ENCODE data around the gene CAMK4. TPM values are rescaled to one million over a fixed set of nuclear protein-coding genes. Genes with fewer than 3 reads are reported as not detected.

CAMK4 gene
- total RNA-seq, 1 donor from 2014 or later = 4.7 TPM

DNA sequence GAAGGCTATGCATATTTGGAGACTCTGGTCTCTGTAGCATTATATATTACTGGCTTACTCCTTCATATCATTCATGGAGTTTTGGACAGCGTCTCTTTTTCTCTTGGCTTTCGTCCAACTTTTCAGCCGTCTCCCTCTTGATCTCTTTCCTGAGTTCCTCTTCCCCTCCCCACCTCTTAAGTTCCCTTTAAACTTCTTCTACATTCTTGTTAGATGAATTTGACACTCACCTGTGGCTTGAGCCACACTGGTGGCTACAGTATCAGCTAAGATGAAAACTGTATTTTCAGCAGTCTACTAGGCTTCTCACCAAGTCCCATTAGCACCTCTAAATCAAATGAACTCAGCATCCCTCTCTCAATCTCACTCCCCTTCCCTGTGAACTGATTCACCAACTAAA, 160.0 kb downstream of the CAMK4 start:
- no peaks in the 10 kb centered on the region for H3K36me3 ChIP-seq (ENCODE audit: control insufficient read depth in 3 of 3, insufficient read depth in 3 of 3, low read length in 3 of 3)

DNA sequence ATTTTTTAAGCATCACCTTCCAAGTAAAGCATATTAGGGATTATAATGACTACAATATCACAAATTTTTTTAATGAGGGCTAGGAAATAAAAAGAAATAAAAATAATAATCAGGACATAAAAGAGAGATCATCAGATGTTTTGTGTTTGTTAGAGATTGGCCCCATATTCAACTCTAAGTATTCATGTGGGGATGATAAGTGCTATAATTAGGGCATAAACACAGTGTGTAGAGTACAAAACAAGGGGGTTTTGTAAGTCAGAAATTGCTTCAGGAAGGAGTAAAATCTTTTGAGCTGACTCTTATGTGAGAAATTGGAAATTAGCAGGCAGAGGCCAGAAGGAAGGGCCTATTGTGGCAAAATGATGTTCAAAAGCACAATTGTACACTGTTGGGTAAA, 160.9 kb downstream of the CAMK4 start:
- H3K4me1 ChIP-seq (ENCODE audit: control insufficient read depth in 3 of 3, insufficient read depth in 3 of 3, low read length in 3 of 3) = no peaks in the 10 kb centered on the region
- no peaks in the 10 kb centered on the region for H3K27me3 ChIP-seq (ENCODE audit: control insufficient read depth in 3 of 3, insufficient read depth in 3 of 3, low read length in 3 of 3)
- no peak overlapping the region for H3K27ac ChIP-seq (ENCODE audit: low read depth, low read length)
- no peak overlapping the region for H3K9ac ChIP-seq (ENCODE audit: low read depth in 1 of 3, low read length in 3 of 3)
- H3K4me3 ChIP-seq (ENCODE audit: low read length in 3 of 3) = no peak overlapping the region
- no peaks in the 10 kb centered on the region for H3K36me3 ChIP-seq (ENCODE audit: control insufficient read depth in 3 of 3, insufficient read depth in 3 of 3, low read length in 3 of 3)
- no peaks in the 10 kb centered on the region for H3K9me3 ChIP-seq (ENCODE audit: control insufficient read depth in 3 of 3, low read length in 3 of 3)

More for the DNA sequence above, 160.0 kb downstream of the CAMK4 start:
- H3K4me3 ChIP-seq (ENCODE audit: low read length in 3 of 3) = no peak overlapping the region
- no peaks in the 10 kb centered on the region for H3K9me3 ChIP-seq (ENCODE audit: control insufficient read depth in 3 of 3, low read length in 3 of 3)
- no peak overlapping the region for H3K9ac ChIP-seq (ENCODE audit: low read depth in 1 of 3, low read length in 3 of 3)
- H3K4me1 ChIP-seq (ENCODE audit: control insufficient read depth in 3 of 3, insufficient read depth in 3 of 3, low read length in 3 of 3) = no peaks in the 10 kb centered on the region
- H3K27me3 ChIP-seq (ENCODE audit: control insufficient read depth in 3 of 3, insufficient read depth in 3 of 3, low read length in 3 of 3) = no peaks in the 10 kb centered on the region
- no peak overlapping the region for H3K27ac ChIP-seq (ENCODE audit: low read depth, low read length)

- no peaks in the 10 kb centered on the region for H3K36me3 ChIP-seq (ENCODE audit: control insufficient read depth in 3 of 3, insufficient read depth in 3 of 3, low read length in 3 of 3)
- H3K9ac ChIP-seq (ENCODE audit: low read depth in 1 of 3, low read length in 3 of 3) = no peak overlapping the region
- no peak overlapping the region for H3K4me3 ChIP-seq (ENCODE audit: low read length in 3 of 3)
- H3K27me3 ChIP-seq (ENCODE audit: control insufficient read depth in 3 of 3, insufficient read depth in 3 of 3, low read length in 3 of 3) = no peaks in the 10 kb centered on the region
- no peak overlapping the region for H3K27ac ChIP-seq (ENCODE audit: low read depth, low read length)
- no peaks in the 10 kb centered on the region for H3K4me1 ChIP-seq (ENCODE audit: control insufficient read depth in 3 of 3, insufficient read depth in 3 of 3, low read length in 3 of 3)
- no peaks in the 10 kb centered on the region for H3K9me3 ChIP-seq (ENCODE audit: control insufficient read depth in 3 of 3, low read length in 3 of 3)
Measured at GRCh38 chr5:111385970-111386831, 162.0 kb downstream of the CAMK4 start.

DNA sequence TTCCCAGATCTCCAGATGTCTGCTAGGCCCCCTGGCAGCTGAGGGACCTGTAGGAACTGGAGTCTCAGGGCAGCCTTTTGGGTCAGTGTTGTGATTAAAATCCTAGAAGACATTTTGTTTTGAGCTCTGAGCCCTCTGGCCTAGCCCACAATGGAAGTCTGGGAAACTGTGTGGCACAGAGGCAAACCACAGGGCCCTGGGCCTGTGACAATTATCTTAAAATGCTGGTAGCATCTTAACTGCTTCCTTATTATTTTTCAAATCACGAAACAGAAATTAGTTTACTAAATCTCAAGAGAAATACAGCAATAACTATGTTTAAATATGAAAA, 162.6 kb downstream of the CAMK4 start:
- Histone ChIP-seq H3K27ac (ENCODE audit: low read depth, low read length) (no peak overlapping the region), H3K4me1 (ENCODE audit: control insufficient read depth in 3 of 3, insufficient read depth in 3 of 3, low read length in 3 of 3) (no peaks in the 10 kb centered on the region), H3K27me3 (ENCODE audit: control insufficient read depth in 3 of 3, insufficient read depth in 3 of 3, low read length in 3 of 3) (no peaks in the 10 kb centered on the region), H3K9me3 (ENCODE audit: control insufficient read depth in 3 of 3, low read length in 3 of 3) (no peaks in the 10 kb centered on the region), H3K4me3 (ENCODE audit: low read length in 3 of 3) (no peak overlapping the region), H3K36me3 (ENCODE audit: control insufficient read depth in 3 of 3, insufficient read depth in 3 of 3, low read length in 3 of 3) (no peaks in the 10 kb centered on the region), H3K9ac (ENCODE audit: low read depth in 1 of 3, low read length in 3 of 3) (no peak overlapping the region)

DNA sequence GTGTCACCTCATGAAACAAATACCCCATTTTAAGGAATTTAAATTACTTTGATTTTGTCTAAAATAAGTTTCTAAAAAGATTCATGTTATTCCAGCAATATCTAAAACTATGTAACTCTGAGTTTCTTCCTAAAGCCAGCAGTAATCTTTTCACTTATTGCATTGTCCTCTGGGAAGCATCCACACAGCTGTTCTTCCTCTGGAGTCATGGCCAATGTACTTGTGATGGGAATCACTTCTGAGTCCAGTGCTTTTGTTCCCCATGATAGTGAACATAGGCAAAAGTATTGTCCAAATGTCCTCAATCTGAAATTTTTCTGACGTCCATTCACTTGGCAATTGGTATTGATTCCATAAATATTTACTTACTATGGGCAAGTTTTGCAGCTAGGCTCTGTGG, 163.2 kb downstream of the CAMK4 start:
- H3K4me1 ChIP-seq (ENCODE audit: control insufficient read depth in 3 of 3, insufficient read depth in 3 of 3, low read length in 3 of 3) = no peaks in the 10 kb centered on the region
- no peak overlapping the region for H3K9ac ChIP-seq (ENCODE audit: low read depth in 1 of 3, low read length in 3 of 3)
- H3K9me3 ChIP-seq (ENCODE audit: control insufficient read depth in 3 of 3, low read length in 3 of 3) = no peaks in the 10 kb centered on the region
- no peaks in the 10 kb centered on the region for H3K27me3 ChIP-seq (ENCODE audit: control insufficient read depth in 3 of 3, insufficient read depth in 3 of 3, low read length in 3 of 3)
- no peaks in the 10 kb centered on the region for H3K36me3 ChIP-seq (ENCODE audit: control insufficient read depth in 3 of 3, insufficient read depth in 3 of 3, low read length in 3 of 3)
- no peak overlapping the region for H3K4me3 ChIP-seq (ENCODE audit: low read length in 3 of 3)
- no peak overlapping the region for H3K27ac ChIP-seq (ENCODE audit: low read depth, low read length)

GRCh38 chr5:111389390-111390082, 165.4 kb downstream of the CAMK4 start:
- no peaks in the 10 kb centered on the region for H3K4me1 ChIP-seq (ENCODE audit: control insufficient read depth in 3 of 3, insufficient read depth in 3 of 3, low read length in 3 of 3)
- H3K9me3 ChIP-seq (ENCODE audit: control insufficient read depth in 3 of 3, low read length in 3 of 3) = no peaks in the 10 kb centered on the region
- no peak overlapping the region for H3K9ac ChIP-seq (ENCODE audit: low read depth in 1 of 3, low read length in 3 of 3)
- H3K4me3 ChIP-seq (ENCODE audit: low read length in 3 of 3) = no peak overlapping the region
- no peaks in the 10 kb centered on the region for H3K27me3 ChIP-seq (ENCODE audit: control insufficient read depth in 3 of 3, insufficient read depth in 3 of 3, low read length in 3 of 3)
- no peak overlapping the region for H3K27ac ChIP-seq (ENCODE audit: low read depth, low read length)
- no peaks in the 10 kb centered on the region for H3K36me3 ChIP-seq (ENCODE audit: control insufficient read depth in 3 of 3, insufficient read depth in 3 of 3, low read length in 3 of 3)

DNA sequence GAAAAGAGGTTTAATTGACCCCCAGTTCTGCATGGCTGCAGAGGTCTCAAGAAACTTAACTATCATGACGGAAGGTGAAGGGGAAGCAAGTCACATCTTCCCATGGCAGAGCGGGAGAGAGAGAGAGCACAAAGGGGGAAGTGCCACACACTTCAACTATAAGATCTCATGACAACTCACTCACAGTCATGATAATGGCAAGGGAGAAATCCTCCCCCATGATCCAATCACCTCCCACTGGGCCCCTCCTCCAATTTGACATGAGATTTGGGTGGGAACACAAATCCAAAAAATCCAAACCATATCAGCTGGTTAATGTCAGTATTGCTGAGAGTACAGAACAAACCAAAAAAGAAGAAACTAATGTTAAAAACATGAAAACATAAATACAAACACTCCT, 168.0 kb downstream of the CAMK4 start:
- no peak overlapping the region for H3K4me3 ChIP-seq (ENCODE audit: low read length in 3 of 3)
- no peaks in the 10 kb centered on the region for H3K9me3 ChIP-seq (ENCODE audit: control insufficient read depth in 3 of 3, low read length in 3 of 3)
- H3K9ac ChIP-seq (ENCODE audit: low read depth in 1 of 3, low read length in 3 of 3) = no peak overlapping the region
- no peaks in the 10 kb centered on the region for H3K4me1 ChIP-seq (ENCODE audit: control insufficient read depth in 3 of 3, insufficient read depth in 3 of 3, low read length in 3 of 3)
- H3K27ac ChIP-seq (ENCODE audit: low read depth, low read length) = no peak overlapping the region
- H3K36me3 ChIP-seq (ENCODE audit: control insufficient read depth in 3 of 3, insufficient read depth in 3 of 3, low read length in 3 of 3) = no peaks in the 10 kb centered on the region
- H3K27me3 ChIP-seq (ENCODE audit: control insufficient read depth in 3 of 3, insufficient read depth in 3 of 3, low read length in 3 of 3) = no peaks in the 10 kb centered on the region

DNA sequence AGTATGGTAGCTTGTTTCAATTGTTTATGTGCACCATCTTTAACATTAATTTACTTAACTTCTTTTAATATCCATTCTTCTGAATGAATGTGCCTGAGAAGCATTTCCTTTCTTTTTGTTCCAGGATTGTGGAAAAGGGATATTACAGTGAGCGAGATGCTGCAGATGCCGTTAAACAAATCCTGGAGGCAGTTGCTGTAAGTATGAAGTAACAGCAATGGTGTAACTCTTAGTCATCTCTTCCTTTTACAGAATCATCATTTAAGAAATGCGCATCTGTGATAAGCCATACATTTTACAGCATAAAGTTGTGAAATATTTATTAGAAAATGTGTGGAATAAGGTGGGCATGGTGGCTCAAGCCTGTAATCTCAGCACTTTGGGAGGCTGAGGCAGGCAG, 170.4 kb downstream of the CAMK4 start:
- H3K27ac ChIP-seq (ENCODE audit: low read depth, low read length) = no peak overlapping the region
- no peaks in the 10 kb centered on the region for H3K9me3 ChIP-seq (ENCODE audit: control insufficient read depth in 3 of 3, low read length in 3 of 3)
- no peaks in the 10 kb centered on the region for H3K4me1 ChIP-seq (ENCODE audit: control insufficient read depth in 3 of 3, insufficient read depth in 3 of 3, low read length in 3 of 3)

GRCh38 chr5:111398013-111398412, 173.8 kb downstream of the CAMK4 start:
- no peaks in the 10 kb centered on the region for H3K36me3 ChIP-seq (ENCODE audit: control insufficient read depth in 3 of 3, insufficient read depth in 3 of 3, low read length in 3 of 3)
- no peak overlapping the region for H3K4me3 ChIP-seq (ENCODE audit: low read length in 3 of 3)
- peaks cover 0 to 4% (median 0%) of the 10 kb centered on the region in 3 donors for H3K9me3 ChIP-seq (ENCODE audit: control insufficient read depth in 3 of 3, low read length in 3 of 3)
- H3K27ac ChIP-seq (ENCODE audit: low read depth, low read length) = no peak overlapping the region
- no peaks in the 10 kb centered on the region for H3K27me3 ChIP-seq (ENCODE audit: control insufficient read depth in 3 of 3, insufficient read depth in 3 of 3, low read length in 3 of 3)
- no peaks in the 10 kb centered on the region for H3K4me1 ChIP-seq (ENCODE audit: control insufficient read depth in 3 of 3, insufficient read depth in 3 of 3, low read length in 3 of 3)
- H3K9ac ChIP-seq (ENCODE audit: low read depth in 1 of 3, low read length in 3 of 3) = no peak overlapping the region

More for the DNA sequence above, 170.4 kb downstream of the CAMK4 start:
- H3K4me3 ChIP-seq (ENCODE audit: low read length in 3 of 3) = no peak overlapping the region
- H3K36me3 ChIP-seq (ENCODE audit: control insufficient read depth in 3 of 3, insufficient read depth in 3 of 3, low read length in 3 of 3) = no peaks in the 10 kb centered on the region
- no peaks in the 10 kb centered on the region for H3K27me3 ChIP-seq (ENCODE audit: control insufficient read depth in 3 of 3, insufficient read depth in 3 of 3, low read length in 3 of 3)
- no peak overlapping the region for H3K9ac ChIP-seq (ENCODE audit: low read depth in 1 of 3, low read length in 3 of 3)

DNA sequence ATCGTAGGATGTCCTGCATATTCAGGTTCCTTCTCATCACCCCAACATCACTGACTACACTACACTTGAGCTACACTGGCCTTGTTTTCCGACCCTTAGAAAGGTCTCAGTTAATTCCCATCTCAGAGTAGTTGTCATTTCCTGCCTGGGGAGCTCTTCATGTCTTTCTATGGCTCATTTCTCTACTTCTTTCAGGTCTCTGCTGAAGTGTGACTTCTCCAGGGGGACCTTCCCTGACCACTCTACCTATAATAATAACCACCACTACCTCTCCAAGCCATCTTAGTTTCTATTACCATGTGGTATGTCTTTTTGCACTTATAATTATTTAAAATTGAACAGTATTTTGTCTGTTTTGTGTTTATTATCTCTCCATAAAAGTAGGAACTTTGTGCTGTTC, 174.9 kb downstream of the CAMK4 start:
- Histone ChIP-seq H3K36me3 (ENCODE audit: control insufficient read depth in 3 of 3, insufficient read depth in 3 of 3, low read length in 3 of 3) (no peaks in the 10 kb centered on the region), H3K9me3 (ENCODE audit: control insufficient read depth in 3 of 3, low read length in 3 of 3) (peaks cover 0 to 4% (median 0%) of the 10 kb centered on the region in 3 donors), H3K4me1 (ENCODE audit: control insufficient read depth in 3 of 3, insufficient read depth in 3 of 3, low read length in 3 of 3) (no peaks in the 10 kb centered on the region), H3K9ac (ENCODE audit: low read depth in 1 of 3, low read length in 3 of 3) (no peak overlapping the region), H3K27me3 (ENCODE audit: control insufficient read depth in 3 of 3, insufficient read depth in 3 of 3, low read length in 3 of 3) (no peaks in the 10 kb centered on the region), H3K4me3 (ENCODE audit: low read length in 3 of 3) (no peak overlapping the region), H3K27ac (ENCODE audit: low read depth, low read length) (no peak overlapping the region)

Data from skeletal muscle tissue (tissue), 4 donors.